HepG2 (cell line): ENCODE measurements around the gene ULBP1. TPM values are rescaled to one million over a fixed set of nuclear protein-coding genes. Genes with fewer than 3 reads are reported as not detected.
A peak's percentile ranks its signal among the peaks of the same experiment; 100 is the strongest.
"Not testable (repeated sequence)": the region's sequence is repeated elsewhere in the genome, so short reads cannot be mapped to it uniquely, and the experiment has no call there.

Experiments used
- ATAC-seq: fragments of 200-7000 bp; cut with Tn5 transposase; 3 replicates; pipeline ENCODE4 v1.9.1; 2020; ENCODE audit warnings: mild to moderate bottlenecking, moderate library complexity
- BruUV-seq: library from RNA; stranded (reverse); fragments of 400-500 nt; replicated peaks from 2 replicates; lab custom pipeline; 2021; lab: Mats Ljungman, UMichigan
- CTCF ChIA-PET: fragments of 300-600 bp; formaldehyde crosslinking; extraction: SDS; loops from one replicate; lab custom pipeline; 2021; ENCODE audit warnings: low total read pairs, inconsistent platforms, low intra/inter-chr PET ratio; lab: Yijun Ruan, JAX
- POLR2A ChIA-PET: fragments of 350-600 bp; sonication (Branson Sonifier 250); formaldehyde crosslinking; loops from one replicate; lab custom pipeline; 2020; ENCODE audit warnings: antibody characterized with exemption, inconsistent platforms; lab: Yijun Ruan, JAX
- DNase-seq: peaks from one replicate; pipeline ENCODE4 v3.0.0-alpha.2; 2015; ENCODE audit warnings: low spot score
- FAIRE-seq: peaks from 3 replicates; lab custom pipeline; 2011; peaks lifted over from hg19 to GRCh38; lab: Jason Lieb, UNC
- H2AFZ ChIP-seq: one replicate; pipeline ENCODE4 v1.6.1; 2011; ENCODE audit warnings: low read length, inconsistent platforms
- H3K27ac ChIP-seq: fragments of 300-600 bp; 3 replicates; pipeline ENCODE4 v1.8.0; 2011; ENCODE audit warnings: mixed run types, mild to moderate bottlenecking, mixed read lengths, low read length, inconsistent platforms; ENCODE audit not compliant: insufficient read depth; ENCODE audit errors: extremely low read length
- H3K27me3 ChIP-seq, 2 experiments: fragments of 200-600 bp in 1 of 2; 2 replicates in 1 of 2; 3 replicates in 1 of 2; pipeline versions ENCODE4 v1.6.0 to v1.8.0; 2011; ENCODE audit warnings: low read length in 2 of 2, mild to moderate bottlenecking in 2 of 2, moderate library complexity in 2 of 2, inconsistent platforms in 1 of 2; ENCODE audit not compliant: insufficient read depth in 2 of 2, control insufficient read depth in 1 of 2
- H3K36me3 ChIP-seq, 2 experiments: fragments of 200-600 bp in 1 of 2; replicated peaks in 1 of 2; 2 replicates in 1 of 2; 3 replicates in 1 of 2; pipeline versions ENCODE4 v1.5.1 to v1.8.0; 2011; ENCODE audit warnings: low read length in 2 of 2, inconsistent platforms in 1 of 2; ENCODE audit not compliant: insufficient read depth in 2 of 2, control insufficient read depth in 1 of 2
- H3K4me1 ChIP-seq: 2 replicates; pipeline ENCODE4 v1.5.1; 2012; ENCODE audit warnings: low read length, inconsistent platforms; ENCODE audit not compliant: insufficient read depth
- H3K4me2 ChIP-seq: 2 replicates; pipeline ENCODE4 v1.6.0; 2011; ENCODE audit warnings: low read depth, low read length, inconsistent platforms
- H3K4me3 ChIP-seq, 3 experiments: fragments of 200-600 bp in 1 of 3; sonication (generic), shearing (Covaris generic) in 1 of 3; replicated peaks in 1 of 3; 2 replicates each; pipeline ENCODE4 v1.5.1; 2011 to 2016; ENCODE audit warnings: low read length in 3 of 3, inconsistent platforms in 2 of 3, low read depth in 2 of 3, mild to moderate bottlenecking in 2 of 3, control low read depth in 1 of 3, mixed read lengths in 1 of 3; ENCODE audit not compliant: insufficient read depth in 1 of 3
- H3K79me2 ChIP-seq: one replicate; pipeline ENCODE4 v1.6.1; 2011; ENCODE audit warnings: low read length, inconsistent platforms; ENCODE audit not compliant: insufficient read depth
- H3K9ac ChIP-seq: 2 replicates; pipeline ENCODE4 v1.6.0; 2011; ENCODE audit warnings: mild to moderate bottlenecking, low read depth, low read length, inconsistent platforms; ENCODE audit not compliant: insufficient read depth
- H3K9me3 ChIP-seq: 2 replicates; pipeline ENCODE4 v1.5.1; 2012; ENCODE audit warnings: mild to moderate bottlenecking, low read length
- H4K20me1 ChIP-seq: 2 replicates; pipeline ENCODE4 v1.6.0; 2011; ENCODE audit warnings: inconsistent platforms, mild to moderate bottlenecking, low read length, moderate library complexity; ENCODE audit not compliant: insufficient read depth
- GABPB1 ChIP-seq: IDR thresholded peaks from 2 replicates; pipeline ENCODE4 v1.6.1; 2016; ENCODE audit warnings: mild to moderate bottlenecking, missing genetic modification reagents, moderate library complexity, missing compliant biosample characterization
- ZMYM2 ChIP-seq: sonication (generic); formaldehyde crosslinking; IDR thresholded peaks from 2 replicates; pipeline ENCODE4 v1.8.0; 2022; ENCODE audit warnings: mild to moderate bottlenecking, missing genetic modification reagents
- ZNF773 ChIP-seq: sonication (generic); formaldehyde crosslinking; IDR thresholded peaks from 2 replicates; pipeline ENCODE4 v1.4.0; 2020; ENCODE audit warnings: missing genetic modification reagents, borderline replicate concordance
- ZNF816 ChIP-seq: sonication (generic); formaldehyde crosslinking; IDR thresholded peaks from 2 replicates; pipeline ENCODE4 v1.8.0; 2022; ENCODE audit warnings: missing genetic modification reagents, mild to moderate bottlenecking, borderline replicate concordance
- WGBS: methylation state at CpG from one replicate; pipeline ENCODE4 v1.1.6; 2017; ENCODE audit warnings: low lambda C conversion rate; 5-methylcytosine and 5-hydroxymethylcytosine counted together
- in situ Hi-C: cut with HindIII; loops from 2 replicates; pipeline ENCODE4 v1.10.0; 2017; ENCODE audit warnings: low pct_unique_long_range_greater_than_20kb; ENCODE audit not compliant: extremely low pct_ligation_motif_present
- intact Hi-C: fragments of 100-400 bp; cut with micrococcal nuclease; formaldehyde crosslinking; loops from one replicate; pipeline ENCODE4 v1.10.0; 2022; ENCODE audit not compliant: unreplicated experiment
- polyA plus RNA-seq, 8 experiments: library from polyadenylated mRNA; depleted of rRNA in 3 of 8; stranded (reverse) in 7 of 8; unstranded in 1 of 8; fragments of >200 nt; fragmentation: Illumina TruSeq in 4 of 8; extraction: Trizol in 4 of 8; gene quantifications; 2 replicates each; pipeline versions ENCODE4 v1.2.1 to v1.2.3, GENCODE V29; 2011 to 2016; ENCODE audit warnings: low read depth in 4 of 8, missing spikeins in 1 of 8, mixed read lengths in 1 of 8; ENCODE audit not compliant: insufficient read depth in 1 of 8
- total RNA-seq, 5 experiments: library from RNA; depleted of rRNA; stranded (reverse); fragments of >200 nt; fragmentation: Illumina TruSeq; extraction: Trizol; gene quantifications; 2 replicates each; pipeline ENCODE4 v1.2.3, GENCODE V29; 2016; ENCODE audit warnings: low read depth in 1 of 5

ULBP1 gene
- total and polyA plus RNA-seq, 2 of the 13 experiments (the other 11 are each of a cell fraction or from before 2014, with no cell fraction given), result 0.04 to 0.09 TPM

DNA sequence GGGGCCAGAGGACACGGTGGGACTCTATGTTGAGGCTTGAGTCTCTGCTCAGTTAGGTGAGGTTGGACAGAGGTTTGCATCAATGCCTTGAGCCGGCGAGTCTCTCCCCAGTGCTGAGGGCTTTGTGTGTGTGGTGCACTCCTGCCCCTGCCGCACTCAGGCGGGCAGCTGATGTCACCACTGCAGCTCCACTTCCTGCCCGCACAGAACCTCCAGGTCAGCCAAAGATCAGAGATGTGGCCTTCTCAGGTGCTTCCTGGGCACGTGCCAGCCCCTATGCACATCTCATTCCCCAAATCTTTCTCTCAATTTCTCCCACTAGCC, 27.7 kb downstream of the ULBP1 start:
- 10% methylated on average over 7 of the region's 7 CpGs for WGBS
- in situ Hi-C loops, H3K4me3 ChIP-seq, intact Hi-C loops, H3K9me3 ChIP-seq, H2AFZ ChIP-seq, H3K9ac ChIP-seq, H3K36me3 ChIP-seq, H4K20me1 ChIP-seq, FAIRE-seq, H3K79me2 ChIP-seq, BruUV-seq, CTCF ChIA-PET, H3K27ac ChIP-seq, DNase-seq: not testable (repeated sequence)
- Histone ChIP-seq H3K27me3 (peaks cover 21 to 91% of the 10 kb centered on the region in 2 experiments), H3K4me1 (0 out of 2 replicates have a peak, but pooled peaks cover 14% of the 10 kb centered on the region), H3K4me2 (peak overlapping the region; percentile 59)
- peak; percentile 65 for ATAC-seq
- POLR2A ChIA-PET, result interaction anchor here (0.6 kb wide), 1 partner anchor 1382 kb away, joined by 4 read pairs; no protein-coding TSS in a partner anchor
- TF ChIP-seq GABPB1 (CRISPR knock-in tag), result peak; percentile 11; the same call in 1 of the 2 replicates

GRCh38 chr6:149991838-149992237, 28.1 kb downstream of the ULBP1 start:
- Histone ChIP-seq H3K79me2 (no peaks in the 10 kb centered on the region), H3K4me2 (no peak overlapping the region), H3K9me3 (no peaks in the 10 kb centered on the region), H3K27me3 (peaks cover 22 to 90% of the 10 kb centered on the region in 2 experiments), H3K9ac (no peak overlapping the region), H4K20me1 (no peaks in the 10 kb centered on the region), H3K36me3 (no peaks in the 10 kb centered on the region), H3K4me1 (0 out of 2 replicates have a peak, but pooled peaks cover 14% of the 10 kb centered on the region), H3K4me3 (no peak overlapping the region), H3K27ac (no peak overlapping the region), H2AFZ (no peak overlapping the region)
- intact Hi-C loops (no loop called here), in situ Hi-C loops (no loop called here)
- no peak for FAIRE-seq
- no peak for DNase-seq
- CTCF ChIA-PET, result no interaction called here
- TF ChIP-seq ZNF773 (CRISPR knock-in tag), result no peak
- no peak for TF ChIP-seq ZNF816 (CRISPR knock-in tag)
- no peak for TF ChIP-seq ZMYM2 (CRISPR knock-in tag)
- no TSS peak for BruUV-seq
- 9% methylated on average over 4 of the region's 4 CpGs for WGBS
- POLR2A ChIA-PET, result interaction anchor here (0.6 kb wide), 1 partner anchor 1382 kb away, joined by 4 read pairs; no protein-coding TSS in a partner anchor
- no peak for ATAC-seq
